ENCODE results near the gene TOM1L2.
A peak's percentile ranks its signal among the peaks of the same experiment; 100 is the strongest.
"Not testable (repeated sequence)": the region's sequence is repeated elsewhere in the genome, so short reads cannot be mapped to it uniquely, and the experiment has no call there.

The TOM1L2 gene

GRCh38 chr17:17921192-17922069 lies 50.8 kb downstream of the TOM1L2 start:
- no peak for DNase-seq (ENCODE audit: low read depth)

DNA sequence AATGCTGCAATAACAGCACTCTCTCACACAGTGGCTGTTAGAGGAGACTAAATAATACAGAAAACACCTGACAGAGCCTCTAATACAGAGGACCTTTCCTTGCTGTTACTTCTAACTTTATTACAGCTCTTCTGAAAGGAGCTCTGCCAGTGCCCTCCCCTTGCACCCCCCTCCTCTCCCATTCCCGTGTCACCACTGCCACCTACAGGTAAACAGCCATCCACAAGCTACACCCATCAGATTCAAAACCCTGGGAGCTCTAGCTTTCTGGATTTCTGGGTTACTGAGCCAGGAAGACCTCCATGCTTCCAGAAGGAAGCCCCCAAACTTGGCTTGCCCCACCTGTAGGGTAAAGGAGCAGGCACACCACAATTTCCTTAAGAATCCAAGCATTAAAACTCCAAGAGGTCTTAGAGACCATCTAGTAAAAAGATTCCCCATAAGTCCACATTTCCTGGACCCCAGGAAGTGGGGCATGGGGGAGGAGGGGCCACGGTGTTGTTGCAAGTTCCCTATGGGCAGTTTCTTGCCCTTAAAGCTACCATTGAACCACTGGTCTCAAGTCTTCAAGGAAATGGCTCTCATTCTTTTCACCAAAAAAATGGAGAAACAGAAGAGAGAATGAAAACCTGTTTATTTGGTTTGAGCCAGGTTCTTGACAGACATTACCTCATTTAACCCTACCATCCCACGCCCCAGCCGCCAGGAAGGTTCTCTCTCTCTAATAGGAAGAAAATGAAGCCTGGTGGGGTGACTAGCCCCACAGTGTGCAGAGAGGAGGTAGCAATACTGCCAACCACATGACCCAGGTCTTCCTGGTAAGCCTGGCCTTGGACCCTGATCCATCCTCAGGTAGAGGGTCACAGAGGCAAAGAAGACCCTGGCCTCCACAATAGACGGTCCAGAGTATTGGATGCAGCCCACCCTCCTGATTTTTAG lies 52.8 kb downstream of the TOM1L2 start:
- DNase-seq (ENCODE audit: low read depth), result peak; percentile 57

GRCh38 chr17:17917394-17917793 lies 54.8 kb downstream of the TOM1L2 start:
- DNase-seq (ENCODE audit: low read depth), result no peak

DNA sequence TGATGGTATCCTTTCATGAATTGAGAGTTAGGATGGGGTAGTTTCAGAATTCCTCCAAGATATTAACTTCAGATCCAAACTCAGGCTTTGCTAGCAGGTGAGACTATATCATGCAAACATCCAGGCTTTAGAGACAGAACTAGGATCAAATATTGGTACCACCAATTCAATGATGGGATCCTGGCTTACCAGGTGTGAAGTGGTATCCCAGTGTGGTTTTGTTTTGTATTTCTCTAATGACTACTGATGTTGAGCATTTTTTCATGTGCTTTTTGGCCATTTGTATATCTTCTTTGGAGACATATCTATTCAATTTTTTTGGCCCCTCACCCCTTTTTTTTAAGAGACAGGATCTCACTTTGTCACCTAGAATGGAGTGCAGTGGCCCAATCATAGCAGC lies 57.0 kb downstream of the TOM1L2 start:
- DNase-seq (ENCODE audit: low read depth), result no peak

- DNase-seq (ENCODE audit: low read depth), result no peak
Observed at GRCh38 chr17:17913695-17914332, 58.4 kb downstream of the TOM1L2 start.

DNA sequence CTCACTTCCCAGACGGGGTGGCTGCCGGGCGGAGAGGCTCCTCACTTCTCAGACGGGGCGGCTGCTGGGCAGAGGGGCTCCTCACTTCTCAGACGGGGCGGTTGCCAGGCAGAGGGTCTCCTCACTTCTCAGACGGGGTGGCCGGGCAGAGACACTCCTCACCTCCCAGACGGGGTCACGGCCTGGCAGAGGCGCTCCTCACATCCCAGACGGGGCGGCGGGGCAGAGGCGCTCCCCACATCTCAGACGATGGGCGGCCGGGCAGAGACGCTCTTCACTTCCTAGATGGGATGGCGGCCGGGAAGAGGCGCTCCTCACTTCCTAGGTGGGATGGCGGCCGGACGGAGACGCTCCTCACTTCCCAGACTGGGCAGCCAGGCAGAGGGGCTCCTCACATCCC lies 59.9 kb downstream of the TOM1L2 start:
- not testable (repeated sequence) for DNase-seq (ENCODE audit: low read depth)

DNA sequence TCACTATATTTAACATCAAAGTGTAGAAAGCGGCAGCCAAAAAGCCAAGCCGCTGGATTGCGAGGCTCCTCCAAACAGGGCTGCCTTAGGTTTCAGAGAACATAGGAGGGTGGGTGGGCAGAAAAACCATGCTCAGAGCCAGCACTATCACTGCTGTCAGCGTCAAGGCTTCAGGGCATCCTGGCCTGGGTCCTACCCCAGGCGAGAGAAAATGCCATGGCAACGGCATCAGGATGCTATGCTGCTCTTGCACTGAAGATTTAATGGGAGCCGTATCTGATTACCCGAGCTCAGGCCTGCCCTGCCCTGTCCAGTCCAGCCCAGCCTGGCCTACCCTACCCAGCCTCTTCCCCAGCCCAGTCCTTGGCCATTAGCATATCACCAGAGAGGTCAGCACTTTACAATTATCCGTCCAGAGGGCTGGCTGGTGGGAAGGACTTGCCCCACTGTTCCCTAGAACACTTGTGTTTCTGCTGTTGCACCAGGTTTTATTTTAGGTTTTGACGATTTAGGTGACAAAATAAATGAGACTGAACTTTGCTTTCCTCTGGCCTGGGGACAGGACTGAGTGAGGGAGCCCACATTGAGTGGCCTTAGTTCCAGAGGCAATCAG lies 61.1 kb downstream of the TOM1L2 start:
- no peak for DNase-seq (ENCODE audit: low read depth)

DNA sequence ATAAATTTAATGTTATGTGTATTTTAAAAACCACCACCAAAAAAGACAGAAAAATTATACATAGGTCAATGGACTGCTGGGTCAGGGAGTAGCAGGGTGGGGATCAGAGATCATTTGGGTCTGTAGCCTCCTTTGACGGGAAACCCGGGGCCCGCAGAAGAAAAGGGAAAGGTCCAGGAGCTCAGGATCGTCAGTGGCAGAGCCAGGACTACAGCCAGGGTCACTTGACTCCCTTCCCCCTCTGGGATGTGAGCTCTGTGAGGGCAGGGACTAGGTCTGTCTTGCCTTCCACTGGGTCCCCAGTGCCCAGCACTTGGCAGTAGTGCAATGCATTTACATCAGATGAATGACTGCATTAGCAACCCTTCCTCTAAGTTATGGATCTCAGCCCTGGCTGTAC lies 62.1 kb downstream of the TOM1L2 start:
- DNase-seq (ENCODE audit: low read depth), result no peak

DNA sequence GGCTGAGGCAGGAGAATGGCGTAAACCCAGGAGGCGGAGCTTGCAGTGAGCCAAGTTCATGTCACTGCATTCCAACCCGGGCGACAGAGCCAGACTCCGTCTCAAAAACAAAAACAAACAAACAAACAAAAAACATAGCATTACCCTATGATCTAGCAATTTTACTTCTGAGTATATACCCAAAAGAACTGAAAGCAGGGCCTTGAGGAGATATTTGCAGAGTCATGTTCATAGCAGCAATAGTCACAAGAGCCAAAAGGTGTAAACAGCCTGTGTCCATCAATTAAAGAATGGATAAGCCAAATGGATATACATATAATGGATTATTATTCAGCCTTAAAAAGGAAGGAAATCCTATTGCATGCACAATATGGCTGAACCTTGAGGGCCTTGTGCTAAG lies 63.1 kb downstream of the TOM1L2 start:
- DNase-seq (ENCODE audit: low read depth), result no peak

DNA sequence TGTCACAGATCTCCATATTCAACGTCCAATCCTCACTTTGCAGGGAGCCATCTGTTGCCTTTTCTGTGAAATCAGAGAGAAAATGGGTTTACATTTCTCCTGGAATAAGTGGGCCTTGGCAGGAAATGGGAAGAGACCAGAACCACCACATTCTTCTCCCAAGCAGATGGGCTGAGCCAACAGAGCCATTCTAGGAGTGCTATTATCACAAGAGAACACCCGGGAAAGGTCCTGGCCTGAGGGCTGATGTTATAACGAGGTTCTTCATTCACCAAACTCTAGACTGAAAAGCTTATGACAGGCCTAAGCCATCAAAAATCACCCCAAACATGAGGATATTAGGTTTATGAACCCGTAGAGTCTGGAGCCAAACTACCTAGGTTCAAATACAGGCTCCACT lies 64.7 kb downstream of the TOM1L2 start:
- no peak for DNase-seq (ENCODE audit: low read depth)

DNA sequence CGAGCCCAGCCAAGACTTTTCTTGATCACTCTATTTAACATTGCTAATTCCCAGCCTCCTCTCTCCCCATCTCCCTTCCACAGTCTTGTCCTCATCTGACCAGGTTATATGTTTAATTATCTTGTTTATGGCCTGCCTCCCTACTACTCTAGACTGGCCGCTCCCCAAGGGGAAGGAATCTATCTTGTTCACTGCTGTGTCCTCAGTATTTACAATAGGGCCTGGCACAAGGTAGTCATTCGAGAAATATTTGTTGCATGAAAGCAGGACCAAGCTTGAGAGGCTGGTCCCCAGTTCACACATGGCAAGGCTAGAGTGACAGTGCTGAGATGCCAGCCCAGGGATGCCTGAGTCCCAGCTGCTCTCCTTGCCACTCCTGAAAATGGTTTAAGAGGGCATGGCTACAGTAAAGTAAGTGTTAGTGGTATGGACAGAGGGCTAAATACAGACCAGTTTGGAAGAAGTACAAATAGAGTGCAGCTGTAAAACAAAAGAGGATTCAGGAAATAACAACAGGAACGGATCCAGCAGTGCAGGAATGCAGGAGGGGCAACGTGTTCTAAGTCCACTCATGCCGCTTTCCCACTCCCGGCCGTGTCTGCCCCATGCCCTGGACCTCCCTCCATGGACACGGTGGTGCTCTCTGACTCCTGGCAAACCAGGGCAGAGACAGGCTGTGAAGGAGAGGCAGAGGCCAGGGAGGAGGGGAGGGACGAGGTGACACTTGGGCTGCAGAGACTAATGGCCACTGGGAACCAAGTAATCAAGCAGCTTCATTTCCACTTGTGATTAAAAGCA lies 65.6 kb downstream of the TOM1L2 start:
- no peak for DNase-seq (ENCODE audit: low read depth)

DNA sequence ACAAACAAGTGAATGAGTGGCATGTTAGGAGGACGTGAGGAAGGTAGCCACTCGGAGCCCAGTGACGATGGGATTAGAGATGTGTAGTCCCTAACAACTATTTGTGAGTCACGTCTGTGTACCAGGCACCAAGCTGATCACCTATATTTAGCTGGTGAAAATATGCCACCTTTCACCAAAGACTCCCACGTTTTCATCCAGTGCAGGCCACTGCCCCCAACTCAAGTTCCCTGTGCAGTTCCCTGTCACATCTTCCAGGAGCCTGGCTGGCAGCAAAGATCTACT lies 67.2 kb downstream of the TOM1L2 start:
- DNase-seq (ENCODE audit: low read depth), result no peak

DNA sequence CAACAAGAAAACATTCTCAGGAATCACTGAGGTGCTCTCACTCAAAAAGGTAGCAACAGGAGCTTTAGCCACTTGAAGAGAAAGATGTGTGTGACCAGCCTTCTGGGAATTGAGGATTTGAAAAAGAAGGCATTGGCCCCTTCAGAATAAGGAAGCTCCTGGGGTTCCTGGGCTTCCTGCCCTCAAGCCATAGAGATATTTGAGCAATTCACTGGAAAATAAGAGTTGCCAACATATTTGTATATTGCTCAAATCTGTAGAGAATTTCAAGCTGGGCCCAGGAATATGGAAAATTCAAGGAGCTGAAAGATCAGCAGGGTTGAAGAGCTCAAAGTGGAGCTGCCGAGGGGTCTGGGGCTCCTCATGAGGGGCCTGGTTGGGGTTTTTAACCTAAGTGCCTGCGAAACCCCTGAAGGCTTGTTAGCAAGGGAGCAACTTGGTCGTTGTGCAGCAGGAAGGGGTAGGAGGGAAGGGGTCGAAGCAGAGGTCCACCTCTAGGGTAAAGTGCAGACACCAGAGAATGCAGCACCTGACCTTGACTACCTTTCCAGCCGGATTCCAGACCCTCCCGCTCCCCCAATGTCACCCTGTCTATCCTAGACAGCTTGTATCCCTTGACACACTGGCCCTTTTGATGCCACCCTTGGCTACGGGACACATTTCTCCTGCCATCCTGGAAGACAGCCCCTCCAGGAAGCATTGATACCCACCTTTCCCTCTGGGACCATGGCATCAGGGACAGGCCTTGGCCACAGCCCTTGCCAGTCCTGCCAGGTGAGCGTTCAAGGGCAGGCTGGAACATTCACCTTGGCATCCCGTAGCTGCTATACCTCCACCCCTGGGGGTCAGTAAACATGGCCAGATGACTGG lies 67.8 kb downstream of the TOM1L2 start:
- DNase-seq (ENCODE audit: low read depth), result no peak

- no peak for DNase-seq (ENCODE audit: low read depth)
Observed at GRCh38 chr17:17902877-17903276, 69.3 kb downstream of the TOM1L2 start.

GRCh38 chr17:17902376-17902775 lies 69.8 kb downstream of the TOM1L2 start:
- DNase-seq (ENCODE audit: low read depth), result no peak

GRCh38 chr17:17900615-17901520 lies 71.3 kb downstream of the TOM1L2 start:
- no peak for DNase-seq (ENCODE audit: low read depth)

- no peak for DNase-seq (ENCODE audit: low read depth)
Observed at GRCh38 chr17:17899486-17899885, 72.7 kb downstream of the TOM1L2 start.

DNA sequence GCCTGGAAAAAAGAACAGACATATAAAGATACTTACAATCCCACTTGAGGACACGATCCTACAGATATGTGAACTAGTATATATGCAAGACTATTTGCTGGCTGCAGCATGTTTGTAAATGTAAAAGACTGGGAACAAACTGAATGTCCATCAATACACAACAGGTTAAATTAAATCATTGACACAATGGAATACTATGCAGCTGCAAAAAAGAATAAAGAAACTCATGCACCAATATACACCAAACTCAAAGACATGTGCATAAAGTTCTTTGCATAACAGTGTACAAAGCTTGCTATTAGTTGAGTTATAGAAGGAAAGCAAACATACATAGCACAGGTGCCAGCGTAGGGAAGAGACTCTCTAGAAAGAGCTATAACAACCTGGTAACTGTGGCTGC lies 73.5 kb downstream of the TOM1L2 start:
- no peak for DNase-seq (ENCODE audit: low read depth)

- no peak for DNase-seq (ENCODE audit: low read depth)
Observed at GRCh38 chr17:17897442-17897841, 74.8 kb downstream of the TOM1L2 start.
